ENCODE data around the gene SGMS1. TPM values are rescaled to one million over a fixed set of nuclear protein-coding genes. Genes with fewer than 3 reads are reported as not detected.

The SGMS1 gene
- polyA plus RNA-seq, 2 of the 4 experiments (the other 2 are of a cell fraction): 22.7 to 28.2 TPM

GRCh38 chr10:50621968-50622705, 1.6 kb downstream of the SGMS1 start (continued):
- TF ChIP-seq USF2 (IDR thresholded peaks at IDR 0.05) (no peak), EP300 (IDR thresholded peaks at IDR 0.05) (no peak), HMGXB4 (CRISPR knock-in tag; IDR thresholded peaks at IDR 0.05; ENCODE audit: borderline replicate concordance) (no peak), HOXB13 (CRISPR knock-in tag; IDR thresholded peaks at IDR 0.05; ENCODE audit: low read depth) (no peak), ATOH8 (CRISPR knock-in tag; IDR thresholded peaks at IDR 0.05; ENCODE audit: low read depth) (no peak), RNF2 (IDR thresholded peaks at IDR 0.05; ENCODE audit: borderline replicate concordance, low read depth) (no peak)
- TF ChIP-seq, protein P1, sequence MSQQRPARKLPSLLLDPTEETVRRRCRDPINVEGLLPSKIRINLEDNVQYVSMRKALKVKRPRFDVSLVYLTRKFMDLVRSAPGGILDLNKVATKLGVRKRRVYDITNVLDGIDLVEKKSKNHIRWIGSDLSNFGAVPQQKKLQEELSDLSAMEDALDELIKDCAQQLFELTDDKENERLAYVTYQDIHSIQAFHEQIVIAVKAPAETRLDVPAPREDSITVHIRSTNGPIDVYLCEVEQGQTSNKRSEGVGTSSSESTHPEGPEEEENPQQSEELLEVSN (IDR thresholded peaks at IDR 0.05; ENCODE audit: borderline replicate concordance, low read depth): peak; percentile 31; the same call in 1 of the 2 replicates
- TF ChIP-seq, protein P2, sequence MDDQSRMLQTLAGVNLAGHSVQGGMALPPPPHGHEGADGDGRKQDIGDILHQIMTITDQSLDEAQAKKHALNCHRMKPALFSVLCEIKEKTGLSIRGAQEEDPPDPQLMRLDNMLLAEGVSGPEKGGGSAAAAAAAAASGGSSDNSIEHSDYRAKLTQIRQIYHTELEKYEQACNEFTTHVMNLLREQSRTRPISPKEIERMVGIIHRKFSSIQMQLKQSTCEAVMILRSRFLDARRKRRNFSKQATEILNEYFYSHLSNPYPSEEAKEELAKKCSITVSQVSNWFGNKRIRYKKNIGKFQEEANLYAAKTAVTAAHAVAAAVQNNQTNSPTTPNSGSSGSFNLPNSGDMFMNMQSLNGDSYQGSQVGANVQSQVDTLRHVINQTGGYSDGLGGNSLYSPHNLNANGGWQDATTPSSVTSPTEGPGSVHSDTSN (IDR thresholded peaks at IDR 0.05): 0 out of 2 replicates have a peak, but pooled peaks have one; percentile 19
- TF ChIP-seq, protein P3, sequence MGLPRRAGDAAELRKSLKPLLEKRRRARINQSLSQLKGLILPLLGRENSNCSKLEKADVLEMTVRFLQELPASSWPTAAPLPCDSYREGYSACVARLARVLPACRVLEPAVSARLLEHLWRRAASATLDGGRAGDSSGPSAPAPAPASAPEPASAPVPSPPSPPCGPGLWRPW (IDR thresholded peaks at IDR 0.05): no peak

DNA sequence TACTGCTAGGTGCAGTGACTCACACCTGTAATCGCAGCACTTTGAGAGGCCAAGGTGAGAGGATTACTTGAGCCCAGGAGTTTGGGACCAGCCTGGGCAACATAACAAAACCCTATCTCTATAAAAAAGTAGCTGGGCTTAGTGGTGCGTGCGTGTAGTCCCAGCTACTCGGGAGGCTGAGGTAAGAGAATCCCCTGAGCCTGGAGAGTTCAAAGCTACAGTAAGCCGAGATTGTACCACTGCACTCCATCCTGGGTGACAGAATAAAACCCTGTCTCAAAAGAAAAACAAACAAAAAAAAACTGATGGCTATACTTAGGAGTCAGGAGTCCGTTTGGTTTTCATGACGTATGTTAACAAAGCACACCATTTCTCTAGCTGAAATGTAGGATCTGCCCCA, 2.9 kb downstream of the SGMS1 start:
- ATAC-seq (no peak), DNase-seq (ENCODE audit: low read depth in 1 of 2, low spot score in 1 of 2) (no peak), FAIRE-seq (no peak)
- Histone ChIP-seq H3K4me3 (no peak overlapping the region), H3K9me3 (no peaks in the 10 kb centered on the region), H3K4me1 (peaks cover 14% of the 10 kb centered on the region), H3K27ac (no peak overlapping the region), H3K4me2 (no peak overlapping the region; the same call in 2 of the 3 replicates)
- no peak for TF ChIP-seq CBX8 (IDR thresholded peaks at IDR 0.05)
- no peak for TF ChIP-seq CHD4 (IDR thresholded peaks at IDR 0.05; ENCODE audit: borderline replicate concordance)
- no peak for TF ChIP-seq FOXS1 (CRISPR knock-in tag; IDR thresholded peaks at IDR 0.05)
- CTCF ChIA-PET: interaction anchor here (0.8 to 4.3 kb wide), 10 partner anchors 9 to 239 kb away, joined by 3 to 23 read pairs (median 5); no protein-coding TSS in a partner anchor
- WGBS (ENCODE audit: missing lambda C conversion rate): 86% methylated on average over 7 of the region's 7 CpGs
- POLR2A ChIA-PET: interaction anchor here (0.6 to 1.5 kb wide), 3 partner anchors 39 to 202 kb away, joined by 3 to 7 read pairs (median 3); no protein-coding TSS in a partner anchor

GRCh38 chr10:50619882-50620281, 3.9 kb downstream of the SGMS1 start:
- 94% methylated on average over 2 of the region's 2 CpGs for WGBS (ENCODE audit: missing lambda C conversion rate)
- DNase-seq (ENCODE audit: low read depth in 1 of 2, low spot score in 1 of 2): no peak
- ATAC-seq: no peak
- FAIRE-seq: no peak
- no peaks in the 10 kb centered on the region for H3K9me3 ChIP-seq
- ChIA-PET CTCF (interaction anchor here (0.8 to 4.3 kb wide), 8 partner anchors 8 to 204 kb away, joined by 3 to 23 read pairs (median 5); no protein-coding TSS in a partner anchor), POLR2A (interaction anchor here (1.0 kb wide), 1 partner anchor 40 kb away, joined by 3 read pairs; no protein-coding TSS in a partner anchor)
- H3K4me2 ChIP-seq: no peak overlapping the region
- no peak overlapping the region for H3K27ac ChIP-seq
- no peak overlapping the region for H3K4me3 ChIP-seq
- peaks cover 13% of the 10 kb centered on the region for H3K4me1 ChIP-seq
- TF ChIP-seq SMC3 (IDR thresholded peaks at IDR 0.05) (no peak), HMGXB4 (CRISPR knock-in tag; IDR thresholded peaks at IDR 0.05; ENCODE audit: borderline replicate concordance) (no peak), EHMT2 (IDR thresholded peaks at IDR 0.05; ENCODE audit: low read depth) (no peak), ZSCAN20 (CRISPR knock-in tag; IDR thresholded peaks at IDR 0.05) (no peak), GATA3 (IDR thresholded peaks at IDR 0.05; ENCODE audit: borderline replicate concordance) (no peak), CBX2 (IDR thresholded peaks at IDR 0.05; ENCODE audit: borderline replicate concordance, low read depth) (no peak), CHD4 (IDR thresholded peaks at IDR 0.05; ENCODE audit: borderline replicate concordance) (no peak), MAFK (IDR thresholded peaks at IDR 0.05; ENCODE audit: partially characterized antibody) (no peak), CBX8 (IDR thresholded peaks at IDR 0.05) (no peak), ZFP36 (IDR thresholded peaks at IDR 0.05; ENCODE audit: borderline replicate concordance, partially characterized antibody) (no peak)
- TF ChIP-seq, protein P2 (IDR thresholded peaks at IDR 0.05): no peak
- TF ChIP-seq, protein P4, sequence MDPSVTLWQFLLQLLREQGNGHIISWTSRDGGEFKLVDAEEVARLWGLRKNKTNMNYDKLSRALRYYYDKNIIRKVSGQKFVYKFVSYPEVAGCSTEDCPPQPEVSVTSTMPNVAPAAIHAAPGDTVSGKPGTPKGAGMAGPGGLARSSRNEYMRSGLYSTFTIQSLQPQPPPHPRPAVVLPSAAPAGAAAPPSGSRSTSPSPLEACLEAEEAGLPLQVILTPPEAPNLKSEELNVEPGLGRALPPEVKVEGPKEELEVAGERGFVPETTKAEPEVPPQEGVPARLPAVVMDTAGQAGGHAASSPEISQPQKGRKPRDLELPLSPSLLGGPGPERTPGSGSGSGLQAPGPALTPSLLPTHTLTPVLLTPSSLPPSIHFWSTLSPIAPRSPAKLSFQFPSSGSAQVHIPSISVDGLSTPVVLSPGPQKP (IDR thresholded peaks at IDR 0.05; ENCODE audit: low read depth, low read length): no peak
- TF ChIP-seq, protein P1 (IDR thresholded peaks at IDR 0.05; ENCODE audit: borderline replicate concordance, low read depth): no peak

Data from A549 (cell line).